Activated CD4-positive, alpha-beta T cell treated with anti-CD3 and anti-CD28 coated beads, Interleukin-2, Interleukin-6, amounts not matched to agents 100 ng/mL and 50 ng/mL, durations not matched to agents 16 hours and 8 hours (primary cell): ENCODE measurements around the gene JSRP1.

ENCODE experiments used
- DNase-seq: peaks from one replicate; pipeline ENCODE4 v3.0.0-alpha.2; 2020

Gene JSRP1

DNA sequence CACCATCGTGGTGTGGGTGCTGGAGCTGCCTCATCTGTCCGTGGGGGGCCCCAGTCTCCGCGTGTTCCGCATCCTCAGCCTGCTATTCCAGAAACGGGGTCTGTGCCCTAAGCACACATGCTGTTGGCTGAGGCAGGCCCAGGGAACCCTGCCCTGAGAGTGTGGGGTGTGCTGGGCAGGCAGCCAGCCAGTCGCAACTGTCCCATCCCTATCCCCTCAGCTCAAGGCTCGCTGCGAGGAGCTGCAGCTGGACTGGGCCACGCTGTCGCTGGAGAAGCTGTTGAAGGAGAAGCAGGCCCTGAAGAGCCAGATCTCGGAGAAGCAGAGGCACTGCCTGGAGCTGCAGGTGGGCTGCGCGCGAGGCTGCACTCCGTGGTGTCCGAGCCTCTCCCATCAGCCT, 42.0 kb downstream of the JSRP1 start:
- DNase-seq: no peak

GRCh38 chr19:2213799-2214198, 42.4 kb downstream of the JSRP1 start:
- no peak for DNase-seq

DNA sequence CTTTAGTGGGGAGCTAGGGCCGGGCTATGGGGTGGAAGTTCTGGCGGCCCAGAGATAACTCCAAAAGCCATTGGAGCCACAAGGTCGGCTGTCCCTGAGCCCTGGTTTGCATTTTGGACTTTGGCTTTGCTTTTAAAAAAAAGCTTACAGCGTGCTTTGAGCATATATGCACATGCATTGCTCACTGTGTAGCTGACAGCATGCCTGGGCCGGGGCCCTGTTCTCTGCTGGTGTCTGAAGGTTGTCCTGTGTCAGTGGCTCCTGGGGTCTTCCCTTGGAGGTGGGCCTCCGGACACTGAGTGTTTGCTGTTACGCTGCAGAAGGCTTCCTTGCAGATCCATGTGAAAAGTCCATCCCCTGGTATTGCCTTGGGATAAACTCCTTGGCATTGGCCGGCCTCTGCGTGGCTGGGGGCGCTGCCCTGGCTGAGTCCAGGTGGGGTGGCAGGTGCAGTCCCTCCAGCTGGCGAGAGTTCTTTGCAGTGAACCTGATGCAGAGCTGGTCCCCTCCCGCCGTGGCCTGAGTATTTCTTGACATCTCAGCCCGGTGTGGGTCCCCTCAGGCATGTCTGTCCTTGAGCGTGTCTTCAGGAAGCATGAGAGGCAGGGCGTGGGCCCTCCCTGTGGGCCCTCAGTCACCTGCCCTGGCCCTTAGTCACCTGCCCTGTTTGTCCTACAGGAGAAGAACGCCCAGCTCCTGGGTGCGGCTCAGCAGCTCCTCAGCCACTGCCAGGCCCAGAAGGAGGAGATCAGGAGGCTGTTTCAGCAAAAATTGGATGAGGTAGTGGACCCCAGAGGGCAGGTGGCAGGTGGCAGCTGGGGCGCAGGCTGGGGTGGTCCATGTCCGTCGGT, 43.1 kb downstream of the JSRP1 start:
- no peak for DNase-seq

DNA sequence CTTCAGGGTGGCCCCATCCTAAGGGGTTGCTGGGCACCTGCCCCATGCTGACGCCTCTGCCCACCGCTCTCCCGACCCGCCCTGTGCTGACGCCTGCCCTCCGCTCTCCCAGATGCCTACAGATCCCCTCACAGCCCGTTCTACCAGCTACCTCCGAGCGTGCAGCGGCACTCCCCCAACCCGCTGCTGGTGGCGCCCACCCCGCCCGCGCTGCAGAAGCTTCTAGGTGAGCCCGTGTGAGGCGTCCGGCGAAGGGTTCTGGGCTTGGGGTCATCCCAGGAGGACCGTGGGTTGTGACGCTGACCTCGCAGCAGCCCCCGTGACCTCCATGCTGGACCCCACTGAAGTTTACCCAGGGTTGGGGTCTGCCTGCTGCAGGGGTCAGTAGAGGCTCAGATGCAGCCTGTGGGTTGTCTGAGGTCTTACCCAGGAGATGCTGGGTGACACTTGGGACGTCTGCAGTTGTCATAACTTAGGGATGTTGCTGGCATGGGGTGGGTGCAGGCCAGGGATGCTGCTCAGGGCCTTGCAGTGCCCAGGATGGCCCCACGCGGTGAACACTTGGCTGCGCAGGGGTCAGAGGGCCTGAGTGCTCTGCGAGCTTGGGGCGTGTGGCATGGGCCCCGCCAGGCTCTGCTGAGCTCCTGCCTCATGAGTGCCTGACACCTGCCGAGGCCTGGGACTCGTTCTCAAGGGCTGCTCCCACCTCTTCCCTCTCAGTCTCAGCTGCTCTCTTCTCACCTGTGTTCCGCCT, 45.1 kb downstream of the JSRP1 start:
- DNase-seq: no peak

DNA sequence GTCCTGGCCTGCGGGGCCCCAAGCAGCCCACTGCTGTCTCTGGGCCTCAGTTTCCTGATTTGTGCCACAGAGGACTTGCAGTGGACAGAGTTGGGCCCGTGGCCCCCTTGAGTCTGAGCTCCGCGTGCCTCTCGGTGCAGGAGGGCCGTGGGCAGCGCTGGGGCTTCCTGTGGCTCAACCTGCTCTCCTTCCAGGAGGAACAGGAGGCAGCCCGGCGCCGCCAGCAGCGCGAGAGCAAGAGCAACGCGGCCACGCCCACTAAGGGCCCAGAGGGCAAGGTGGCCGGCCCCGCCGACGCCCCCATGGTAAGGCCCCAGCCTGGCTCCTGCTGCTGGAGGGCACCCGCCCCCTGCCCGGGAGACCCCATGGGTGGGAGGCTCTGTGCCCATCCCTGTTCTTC, 46.0 kb downstream of the JSRP1 start:
- DNase-seq: no peak

- DNase-seq: no peak
Observed at GRCh38 chr19:2209408-2209807, 46.8 kb downstream of the JSRP1 start.

DNA sequence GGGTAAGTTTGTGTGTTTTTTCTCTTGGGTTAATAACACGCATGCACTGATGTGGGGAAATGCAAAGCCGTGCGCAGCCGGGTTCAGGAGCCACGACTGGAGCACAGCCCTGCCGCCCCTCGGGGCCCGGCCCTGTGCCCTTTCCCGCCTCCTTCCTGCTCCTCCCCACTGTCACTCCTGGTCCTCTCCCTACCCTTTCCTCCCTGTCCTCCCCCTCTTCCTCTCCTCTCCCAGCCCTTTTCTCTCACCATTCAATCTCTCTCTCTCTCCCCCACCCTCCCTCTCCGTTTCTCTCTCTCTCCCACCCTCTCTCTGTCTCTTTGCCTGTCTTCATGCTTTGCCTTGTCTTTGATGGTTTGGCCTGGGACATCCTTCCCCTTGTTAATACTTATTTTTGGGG, 47.2 kb downstream of the JSRP1 start:
- DNase-seq: no peak

- peak; percentile 37 for DNase-seq
Observed at GRCh38 chr19:2207991-2208860, 48.0 kb downstream of the JSRP1 start.

DNA sequence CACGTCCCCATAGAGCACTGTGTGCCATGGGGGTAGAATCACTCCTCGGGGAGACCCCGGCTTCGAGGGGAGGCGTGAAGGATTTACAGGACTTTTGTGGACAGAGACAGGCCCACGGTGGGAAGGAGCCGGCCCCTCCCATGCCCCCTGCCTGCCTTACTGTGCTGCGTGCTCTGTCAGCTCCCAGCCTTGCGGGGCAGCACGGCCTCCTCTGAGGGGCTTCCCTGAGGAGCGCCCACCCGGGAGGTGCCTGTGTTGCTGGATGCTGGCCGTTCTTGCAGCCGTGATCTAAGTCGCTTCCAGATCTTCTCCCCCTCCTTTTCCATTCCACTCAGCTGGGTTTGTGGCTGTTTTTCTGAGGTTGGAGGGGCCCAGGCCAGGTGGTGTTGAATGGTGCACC, 49.2 kb downstream of the JSRP1 start:
- no peak for DNase-seq

GRCh38 chr19:2202366-2202765, 53.9 kb downstream of the JSRP1 start:
- DNase-seq: no peak
